Endothelial cell of umbilical vein (primary cell): Measurements from ENCODE around the gene SLC27A4. TPM values are rescaled to one million over a fixed set of nuclear protein-coding genes. Genes with fewer than 3 reads are reported as not detected.
A peak's percentile ranks its signal among the peaks of the same experiment; 100 is the strongest.

Experiments
- BruUV-seq: library from RNA; stranded (reverse); fragments of 400-500 nt; replicated peaks from 2 replicates; lab custom pipeline; 2021; lab: Mats Ljungman, UMichigan
- CTCF ChIA-PET: fragments of 300-600, 350-600 bp; sonication (Branson Sonifier 250); formaldehyde crosslinking; loops from one replicate; lab custom pipeline; 2021; ENCODE audit warnings: antibody characterized with exemption, inconsistent platforms; lab: Charles Lee
- POLR2A ChIA-PET: fragments of 300-600, 350-600 bp; sonication (Branson Sonifier 250); formaldehyde crosslinking; loops from one replicate; lab custom pipeline; 2021; ENCODE audit warnings: antibody characterized with exemption, inconsistent platforms; lab: Charles Lee
- DNase-seq: peaks from one replicate; pipeline ENCODE4 v3.0.0-alpha.2; 2011; ENCODE audit warnings: low read depth, low spot score
- FAIRE-seq: peaks from 2 replicates; lab custom pipeline; 2011; peaks lifted over from hg19 to GRCh38; lab: Jason Lieb, UNC
- H2AFZ ChIP-seq: 2 replicates; pipeline ENCODE4 v1.6.0; 2012; ENCODE audit warnings: low read depth, low read length, control low read depth, inconsistent platforms
- H3K27ac ChIP-seq: 2 replicates; pipeline ENCODE4 v1.5.1; 2011; ENCODE audit warnings: low read depth, mild to moderate bottlenecking, control low read depth, low read length, moderate library complexity; ENCODE audit not compliant: insufficient read depth
- H3K27me3 ChIP-seq, 2 experiments: 2 replicates each; pipeline versions ENCODE4 v1.6.0 to v1.6.1; 2011; ENCODE audit warnings: low read length in 2 of 2, mixed read lengths in 1 of 2; ENCODE audit not compliant: control insufficient read depth in 2 of 2, insufficient read depth in 2 of 2
- H3K36me3 ChIP-seq, 2 experiments: 2 replicates in 1 of 2; 3 replicates in 1 of 2; pipeline ENCODE4 v1.5.1; 2011; ENCODE audit warnings: low read length in 2 of 2, mild to moderate bottlenecking in 1 of 2, moderate library complexity in 1 of 2; ENCODE audit not compliant: control insufficient read depth in 2 of 2, insufficient read depth in 2 of 2; ENCODE audit errors: extremely low read depth in 1 of 2
- H3K4me1 ChIP-seq: 3 replicates; pipeline ENCODE4 v1.5.1; 2011; ENCODE audit warnings: mild to moderate bottlenecking, low read length; ENCODE audit not compliant: control insufficient read depth, insufficient read depth; ENCODE audit errors: extremely low read depth
- H3K4me2 ChIP-seq: 2 replicates; pipeline ENCODE4 v1.6.1; 2011; ENCODE audit warnings: low read length, control low read depth, mixed read lengths; ENCODE audit not compliant: insufficient read depth
- H3K4me3 ChIP-seq, 3 experiments: fragments of 200-600 bp in 1 of 3; sonication (generic), shearing (Covaris generic) in 1 of 3; replicated peaks in 1 of 3; 2 replicates each; pipeline ENCODE4 v1.5.1; 2011 to 2016; ENCODE audit warnings: control low read depth in 3 of 3, low read length in 3 of 3, mild to moderate bottlenecking in 2 of 3, inconsistent platforms in 1 of 3, low read depth in 1 of 3, moderate library complexity in 1 of 3; ENCODE audit not compliant: insufficient read depth in 1 of 3
- H3K79me2 ChIP-seq: 2 replicates; pipeline ENCODE4 v1.6.0; 2012; ENCODE audit warnings: low read length, inconsistent platforms; ENCODE audit not compliant: control insufficient read depth, insufficient read depth
- H3K9ac ChIP-seq: replicated peaks from 2 replicates; pipeline ENCODE3; 2011; ENCODE audit warnings: low read length, control low read depth; ENCODE audit not compliant: insufficient read depth; ENCODE audit errors: extremely low read depth
- H3K9me1 ChIP-seq: replicated peaks from 3 replicates; pipeline ENCODE4 v1.6.0; 2011; ENCODE audit warnings: mild to moderate bottlenecking, low read length; ENCODE audit not compliant: control insufficient read depth, insufficient read depth; ENCODE audit errors: extremely low read depth
- H3K9me3 ChIP-seq: replicated peaks from 2 replicates; pipeline ENCODE4 v1.5.1; 2012; ENCODE audit warnings: low read length, inconsistent platforms; ENCODE audit not compliant: control insufficient read depth, insufficient read depth
- H4K20me1 ChIP-seq: replicated peaks from 2 replicates; pipeline ENCODE3; 2011; ENCODE audit warnings: mild to moderate bottlenecking, low read length; ENCODE audit not compliant: control insufficient read depth, insufficient read depth; ENCODE audit errors: extremely low read depth
- CTCF ChIP-seq, 2 donors: IDR thresholded peaks; 1 replicate in 1 of 2; 2 replicates in 1 of 2; pipeline ENCODE4 v1.5.1; 2011; ENCODE audit warnings: low read length in 2 of 2, mild to moderate bottlenecking in 2 of 2, moderate library complexity in 2 of 2, control low read depth in 1 of 2, inconsistent platforms in 1 of 2, low read depth in 1 of 2; ENCODE audit not compliant: insufficient read depth in 1 of 2; ENCODE audit errors: extremely low read depth in 1 of 2
- EZH2 ChIP-seq: IDR thresholded peaks from 2 replicates; pipeline ENCODE4 v1.6.1; 2012; ENCODE audit warnings: borderline replicate concordance, low read depth, mild to moderate bottlenecking, moderate library complexity, low read length, inconsistent platforms; ENCODE audit not compliant: severe bottlenecking
- GATA2 ChIP-seq: IDR thresholded peaks from 2 replicates; pipeline ENCODE4 v1.7.0; 2011; ENCODE audit warnings: low read depth, mild to moderate bottlenecking, moderate library complexity, mixed read lengths, low read length; ENCODE audit not compliant: insufficient read length, insufficient read depth
- JUN ChIP-seq: IDR thresholded peaks from 2 replicates; pipeline ENCODE4 v1.6.1; 2011; ENCODE audit warnings: borderline replicate concordance, low read depth; ENCODE audit not compliant: insufficient read length, insufficient read depth
- MYC ChIP-seq: IDR thresholded peaks from one replicate; pipeline ENCODE4 v1.6.1; 2011; ENCODE audit warnings: mild to moderate bottlenecking, low read depth, low read length
- POLR2A ChIP-seq: IDR thresholded peaks from 2 replicates; pipeline ENCODE4 v1.6.1; 2012; ENCODE audit warnings: low read depth, mild to moderate bottlenecking, control low read depth, low read length
- POLR2AphosphoS5 ChIP-seq: IDR thresholded peaks from 2 replicates; pipeline ENCODE4 v1.6.1; 2012; ENCODE audit warnings: low read depth, mild to moderate bottlenecking, control low read depth, low read length, moderate library complexity; ENCODE audit not compliant: insufficient read depth
- dilution Hi-C: fragments of 300-500 bp; cut with MboI; formaldehyde crosslinking; loops from one replicate; pipeline ENCODE4 v1.15.0; 2019; ENCODE audit warnings: low sequenced_read_pairs; ENCODE audit not compliant: extremely low pct_ligation_motif_present
- intact Hi-C: fragments of 100-400 bp; cut with micrococcal nuclease; formaldehyde crosslinking; loops from one replicate; pipeline ENCODE4 v1.10.0; 2022
- polyA plus RNA-seq, 4 experiments: library from polyadenylated mRNA; depleted of rRNA in 3 of 4; stranded (reverse) in 3 of 4; unstranded in 1 of 4; fragments of >200 nt; gene quantifications; 2 replicates each; pipeline versions ENCODE4 v1.2.1 to v1.2.3, GENCODE V29; 2011 to 2012; ENCODE audit warnings: missing spikeins in 1 of 4
- total RNA-seq: library from RNA; stranded (reverse); gene quantifications from 2 replicates; pipeline ENCODE4 v1.2.3, GENCODE V29; 2021
- TF ChIP-seq, protein P1 (sequence below): IDR thresholded peaks from 2 replicates; pipeline ENCODE4 v1.6.1; 2011; ENCODE audit not compliant: insufficient read depth, insufficient read length

Gene SLC27A4
- total and polyA plus RNA-seq, 2 donors (not counting 3 experiments of a cell fraction or from before 2014, with no cell fraction given) = 29.9 to 35.0 TPM

- TF ChIP-seq, protein P1, sequence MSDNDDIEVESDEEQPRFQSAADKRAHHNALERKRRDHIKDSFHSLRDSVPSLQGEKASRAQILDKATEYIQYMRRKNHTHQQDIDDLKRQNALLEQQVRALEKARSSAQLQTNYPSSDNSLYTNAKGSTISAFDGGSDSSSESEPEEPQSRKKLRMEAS = no peak
- TF ChIP-seq JUN = no peak
- no peak for TF ChIP-seq GATA2
- no peak for TF ChIP-seq MYC
- TF ChIP-seq EZH2 = no peak
- TF ChIP-seq POLR2A = no peak
- TF ChIP-seq CTCF (IDR thresholded peaks at IDR 0.05; ENCODE audit: extremely low read depth in 1 of 2, insufficient read depth in 1 of 2, low read depth in 1 of 2, low read length in 2 of 2) = no peak
- TF ChIP-seq POLR2AphosphoS5 = no peak
- dilution Hi-C loops (no loop called here), intact Hi-C loops (loop anchor here (2.0 kb wide), 2 partner anchors 48 kb away; partner anchors contain the start of gene URM1)
- Histone ChIP-seq H3K27ac (peak overlapping the region; percentile 6), H3K9me3 (no peaks in the 10 kb centered on the region), H3K4me3 (peak overlapping the region; percentile 83 to 92 (median 83)), H3K4me1 (peaks cover 12% of the 10 kb centered on the region), H3K27me3 (no peaks in the 10 kb centered on the region), H2AFZ (peak overlapping the region; percentile 42), H4K20me1 (no peaks in the 10 kb centered on the region), H3K36me3 (peaks cover 3 to 13% of the 10 kb centered on the region in 2 experiments), H3K9ac (peak overlapping the region; percentile 79), H3K79me2 (peaks cover 25% of the 10 kb centered on the region), H3K9me1 (no peaks in the 10 kb centered on the region), H3K4me2 (peak overlapping the region; percentile 90)
- FAIRE-seq (no peak), DNase-seq (peak; percentile 53)
- POLR2A ChIA-PET = no interaction called here
- CTCF ChIA-PET = interaction anchor here (1.8 kb wide), 1 partner anchor 18 kb away, joined by 7 read pairs; no protein-coding TSS in a partner anchor
- BruUV-seq = no TSS peak
Observed at GRCh38 chr9:128323212-128323730, 17.1 kb upstream of the SLC27A4 start.
